Activated CD8-positive, alpha-beta memory T cell treated with anti-CD3 and anti-CD28 coated beads, Interleukin-2, amount 50 U/mL, for 24 hours (primary cell): ENCODE data around the gene RCE1.

ENCODE experiments used
- DNase-seq: peaks from one replicate; pipeline ENCODE4 v3.0.0-alpha.2; 2020; ENCODE audit errors: extremely low read depth

RCE1 gene

GRCh38 chr11:66869567-66869870, 26.3 kb downstream of the RCE1 start:
- DNase-seq: no peak

- DNase-seq: no peak
Measured at GRCh38 chr11:66870131-66870530, 26.9 kb downstream of the RCE1 start.

DNA sequence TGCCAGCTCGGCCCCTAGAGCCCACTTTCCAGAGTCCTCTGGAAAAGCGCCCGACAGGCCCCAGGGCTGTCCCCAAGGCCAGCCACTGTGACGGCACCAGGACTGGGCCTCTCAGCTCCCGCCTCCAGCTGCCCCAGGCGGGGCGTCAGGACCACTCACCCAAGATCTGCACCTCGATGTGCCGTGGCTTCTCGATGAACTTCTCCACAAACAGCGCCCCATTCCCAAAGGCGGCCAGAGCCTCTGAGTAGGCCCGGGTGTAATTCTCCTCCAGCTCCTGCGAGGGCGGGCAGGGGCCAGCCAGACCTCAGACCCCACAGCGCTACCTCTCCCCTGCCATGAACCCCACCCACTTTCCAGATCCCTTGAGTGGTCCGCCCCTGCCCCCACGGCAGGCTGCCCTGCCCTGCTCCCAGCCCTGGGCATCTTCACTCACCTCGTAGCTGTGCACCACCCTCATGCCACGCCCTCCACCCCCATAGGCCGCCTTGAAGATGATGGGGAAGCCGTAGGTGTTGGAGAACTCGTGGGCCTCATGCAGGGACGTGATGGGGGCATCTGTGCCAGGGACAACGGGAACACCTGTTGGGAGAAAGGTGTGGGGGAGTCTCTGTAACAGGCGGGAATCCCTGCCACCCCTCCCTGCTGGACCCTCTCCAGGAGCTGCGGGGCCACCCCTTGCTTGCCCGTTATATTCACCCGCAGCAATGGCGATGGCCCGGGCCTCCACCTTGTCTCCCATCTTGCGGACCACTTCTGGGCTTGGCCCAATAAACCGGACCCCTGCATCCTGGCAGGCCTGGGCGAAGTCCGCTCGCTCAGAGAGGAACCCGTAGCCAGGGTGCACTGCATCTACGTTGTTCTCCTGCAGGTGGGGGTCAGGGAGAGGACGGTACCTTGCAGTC, 27.6 kb downstream of the RCE1 start:
- no peak for DNase-seq

DNA sequence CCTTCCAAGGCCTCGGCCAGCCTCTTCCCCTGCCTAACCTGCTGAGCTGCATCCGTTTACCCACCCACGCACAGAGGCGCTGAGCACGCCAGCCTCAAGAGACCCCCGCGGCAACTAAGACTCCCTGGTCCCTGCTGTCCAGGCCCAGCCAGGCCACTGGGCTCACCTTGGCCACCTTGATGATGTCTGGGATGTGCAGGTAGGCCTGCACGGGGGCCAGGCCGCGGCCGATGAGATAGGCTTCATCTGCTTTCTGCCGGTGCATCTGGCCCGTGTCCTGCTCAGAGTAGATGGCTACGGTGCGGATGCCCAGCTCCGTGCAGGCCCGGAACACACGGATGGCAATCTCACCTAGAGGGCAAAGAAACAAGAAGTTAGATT, 28.3 kb downstream of the RCE1 start:
- DNase-seq: no peak

GRCh38 chr11:66874232-66874631, 31.0 kb downstream of the RCE1 start:
- no peak for DNase-seq

GRCh38 chr11:66875378-66875777, 32.1 kb downstream of the RCE1 start:
- DNase-seq: no peak

GRCh38 chr11:66877588-66878385, 34.5 kb downstream of the RCE1 start:
- DNase-seq: no peak

- no peak for DNase-seq
Measured at GRCh38 chr11:66878474-66878873, 35.2 kb downstream of the RCE1 start.

DNA sequence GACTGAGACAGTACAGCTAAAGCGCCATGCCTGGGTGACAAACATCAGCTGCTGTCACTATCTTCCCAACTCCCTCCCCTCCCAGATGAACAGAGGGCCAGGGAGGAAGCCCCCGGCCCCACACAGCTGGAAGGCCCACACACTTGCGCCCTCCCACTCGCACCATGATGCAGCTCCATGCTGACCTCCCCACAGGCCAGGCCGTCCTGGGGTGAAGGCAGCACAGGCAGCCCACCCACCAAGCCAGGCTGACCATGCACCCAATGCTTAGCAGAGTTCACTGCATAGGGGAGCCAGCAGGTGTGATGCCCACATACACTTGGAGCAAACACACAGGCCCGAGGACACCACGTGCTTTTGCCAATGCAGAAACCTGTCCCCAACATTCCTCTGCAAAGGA, 35.8 kb downstream of the RCE1 start:
- DNase-seq: no peak

- DNase-seq: no peak
Measured at GRCh38 chr11:66879583-66879982, 36.3 kb downstream of the RCE1 start.

DNA sequence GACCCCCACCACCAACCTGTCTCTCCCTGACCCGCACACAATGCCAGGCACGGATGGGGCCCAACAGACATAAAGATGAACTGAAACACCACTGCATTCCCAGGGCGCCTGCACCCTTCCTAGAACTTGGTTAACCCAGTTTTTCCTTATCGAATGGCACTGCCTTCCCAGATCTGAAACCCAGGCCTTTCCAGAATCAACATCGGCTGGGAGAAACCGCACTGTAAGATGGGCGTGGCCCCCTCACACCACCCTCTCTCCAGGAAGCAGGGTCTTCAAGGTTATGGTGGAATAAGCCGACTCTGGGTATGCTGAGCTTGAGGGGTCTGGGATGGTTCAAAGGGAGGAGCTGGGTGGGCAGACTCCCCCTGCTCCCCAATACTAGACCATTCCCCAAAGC, 36.8 kb downstream of the RCE1 start:
- DNase-seq: no peak

DNA sequence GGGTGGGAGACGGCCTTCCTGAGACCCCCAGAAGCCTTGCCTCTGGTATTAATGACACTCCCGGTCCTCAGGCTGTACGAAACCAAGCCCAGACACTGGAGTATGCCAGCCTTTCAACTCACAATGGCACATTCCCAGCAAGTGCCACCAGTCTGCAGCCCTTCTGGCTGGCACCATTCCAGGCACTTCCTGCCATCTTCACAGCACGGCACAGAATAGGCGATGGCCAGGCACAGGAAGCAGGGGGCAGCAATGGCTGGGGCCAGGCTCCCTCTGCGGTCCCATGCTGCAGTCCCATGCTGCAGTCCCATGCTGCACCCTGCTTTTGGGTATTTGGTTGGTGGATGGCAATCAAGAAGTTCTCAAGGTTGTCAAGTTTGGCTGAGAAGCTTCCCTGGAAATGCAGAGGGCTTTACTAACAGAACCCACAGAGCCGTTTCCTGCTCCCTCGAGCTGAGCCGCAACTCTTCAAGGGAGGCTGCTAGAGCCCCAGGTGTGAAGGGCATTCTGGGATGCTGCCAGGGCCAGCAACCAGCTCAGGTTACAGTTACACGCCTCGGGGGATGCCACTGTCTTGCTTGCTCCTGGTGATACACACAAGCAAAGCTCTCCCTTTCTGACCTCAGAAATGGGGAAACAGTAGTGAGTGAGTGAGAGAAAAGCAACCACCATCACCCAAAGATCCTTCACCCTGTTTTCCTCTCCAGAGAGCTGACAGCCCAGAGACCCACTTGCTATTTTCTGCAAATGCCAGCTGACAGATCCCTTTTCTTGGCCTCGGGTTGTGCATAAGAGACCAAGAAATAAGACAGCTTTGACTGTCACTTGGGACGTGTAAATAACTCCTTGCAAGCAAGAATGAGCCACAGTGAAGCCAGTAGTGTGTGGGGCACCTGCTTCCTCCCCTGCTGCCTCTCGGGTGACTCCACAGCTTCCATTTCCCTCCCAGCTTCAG, 37.5 kb downstream of the RCE1 start:
- DNase-seq: no peak

GRCh38 chr11:66881451-66881835, 38.2 kb downstream of the RCE1 start:
- no peak for DNase-seq

- DNase-seq: no peak
Measured at GRCh38 chr11:66881927-66882452, 38.7 kb downstream of the RCE1 start.

- no peak for DNase-seq
Measured at GRCh38 chr11:66882561-66883015, 39.3 kb downstream of the RCE1 start.

- DNase-seq: peak; percentile 23
Measured at GRCh38 chr11:66883016-66883965, 40.0 kb downstream of the RCE1 start.

- DNase-seq: no peak
Measured at GRCh38 chr11:66884443-66884842, 41.2 kb downstream of the RCE1 start.

- DNase-seq: no peak
Measured at GRCh38 chr11:66885469-66885868, 42.2 kb downstream of the RCE1 start.

- DNase-seq: no peak
Measured at GRCh38 chr11:66885950-66886440, 42.8 kb downstream of the RCE1 start.

- DNase-seq: no peak
Measured at GRCh38 chr11:66886671-66887221, 43.5 kb downstream of the RCE1 start.
